HG03066 (cell line): Measurements from ENCODE around the gene TIMM10.

ENCODE experiments used
- ATAC-seq: cut with Tn5 transposase; IDR thresholded peaks from one replicate; pipeline ENCODE4 v1.9.1; 2021; ENCODE audit warnings: low read depth; ENCODE audit not compliant: unreplicated experiment

TIMM10 gene, protein sequence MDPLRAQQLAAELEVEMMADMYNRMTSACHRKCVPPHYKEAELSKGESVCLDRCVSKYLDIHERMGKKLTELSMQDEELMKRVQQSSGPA

DNA sequence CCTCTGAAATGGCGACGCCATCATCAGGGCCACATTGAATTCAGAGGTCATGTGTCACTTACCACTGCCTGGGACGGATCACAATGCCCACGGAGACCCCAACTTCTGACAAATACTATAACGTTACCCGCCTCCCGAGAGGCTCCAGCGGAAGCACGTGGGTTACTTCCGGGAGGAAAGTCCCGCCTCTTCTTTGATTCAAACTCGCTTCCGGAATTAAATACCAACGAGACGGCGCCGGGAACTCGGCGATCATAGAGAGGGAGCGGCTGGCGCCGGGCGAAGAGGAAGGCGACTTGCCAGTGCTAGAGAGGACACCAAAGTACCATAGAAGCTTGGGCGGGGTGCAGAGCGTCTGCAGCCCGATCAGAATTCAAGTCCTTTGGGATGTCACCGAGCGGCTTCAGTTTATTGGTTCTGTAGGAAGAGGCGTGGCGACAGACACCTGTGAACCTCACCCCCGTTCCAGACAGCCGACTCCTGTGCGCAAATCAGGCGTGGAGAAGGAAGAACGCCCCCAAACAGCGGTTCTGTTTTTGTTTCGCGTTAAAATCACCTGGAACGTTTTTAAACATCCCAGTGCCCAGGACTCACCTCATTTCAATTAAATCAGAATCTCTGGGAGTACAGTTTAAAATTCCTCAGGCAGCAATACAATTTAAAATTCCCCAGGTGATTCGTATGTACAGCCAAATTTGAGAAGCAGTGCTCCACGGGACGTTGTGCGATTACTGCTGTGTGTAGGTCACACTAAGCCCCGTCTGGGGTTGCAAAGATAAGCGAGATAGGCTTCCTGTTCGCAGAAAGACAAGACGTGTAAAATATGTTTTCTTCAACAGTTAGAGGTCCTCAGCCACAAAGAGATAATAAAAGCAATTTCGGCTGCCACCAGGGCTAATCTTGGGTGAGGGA, at the start of gene TIMM10:
TIMM10 (minus strand) TSS at position 159 of the 912 bp plus-strand sequence. CDS start 565 bp downstream, outside the sequence.
- peak; percentile 98 for ATAC-seq

DNA sequence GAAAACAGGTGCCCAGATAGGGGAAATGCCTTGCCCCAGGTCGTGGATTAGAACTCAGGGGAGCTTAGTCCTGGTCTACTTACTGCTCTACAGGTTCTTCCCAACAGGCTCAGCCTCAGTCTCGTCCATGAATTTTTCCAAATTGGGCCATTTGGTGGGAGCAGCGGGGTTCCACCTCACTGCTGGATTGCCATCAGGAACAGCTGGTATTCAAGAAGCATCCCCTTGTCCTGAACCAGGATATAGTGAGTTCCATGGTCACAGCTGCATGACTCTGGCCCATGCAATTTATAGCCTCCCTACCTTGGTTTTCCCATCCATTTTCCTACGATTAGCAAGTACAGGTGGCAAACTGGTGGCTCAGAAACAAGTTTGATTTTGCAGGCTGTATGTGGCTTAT, 43.5 kb upstream of the TIMM10 start:
- ATAC-seq = no peak

DNA sequence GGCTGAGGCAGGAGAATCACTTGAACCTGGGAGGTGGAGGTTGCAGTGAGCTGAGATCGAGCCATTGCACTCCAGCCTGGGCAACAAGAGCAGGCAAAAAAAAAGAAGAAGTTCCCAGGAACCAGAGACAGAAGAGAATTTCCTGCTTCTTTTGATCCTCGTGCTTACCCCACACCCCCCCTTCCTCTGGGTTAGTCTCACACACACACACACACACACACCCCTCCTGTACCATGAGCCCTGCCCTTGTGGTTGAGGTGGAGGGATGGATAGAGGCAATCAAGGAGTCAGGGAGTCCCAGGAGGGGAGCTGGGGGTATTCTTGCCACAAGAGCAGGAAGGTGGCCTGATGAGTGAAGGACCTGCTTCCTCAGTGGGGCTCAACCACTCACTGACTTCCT, 41.1 kb upstream of the TIMM10 start:
- ATAC-seq = no peak

DNA sequence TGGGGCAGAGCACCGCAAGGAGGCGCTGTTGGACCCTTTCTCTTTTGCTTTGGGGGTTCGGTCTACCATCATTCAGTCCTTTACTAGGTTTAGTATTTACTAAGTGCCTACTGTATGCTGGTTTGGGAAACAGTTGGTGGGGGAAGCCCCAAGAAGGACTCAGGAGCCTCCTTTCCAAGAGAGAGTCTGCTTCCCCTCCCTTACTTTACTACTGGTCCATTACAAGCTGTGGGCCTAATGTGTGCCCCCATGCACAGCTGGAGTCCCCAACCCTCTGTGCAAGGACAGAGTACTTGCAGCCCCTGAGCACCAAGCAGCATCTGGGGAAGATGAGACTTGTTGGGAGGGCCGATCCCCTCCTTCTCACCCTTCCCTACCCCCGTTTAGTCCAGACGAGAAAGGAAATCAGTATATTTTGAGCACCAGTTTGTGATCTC, 37.8 kb upstream of the TIMM10 start:
- ATAC-seq = peak; percentile 9

DNA sequence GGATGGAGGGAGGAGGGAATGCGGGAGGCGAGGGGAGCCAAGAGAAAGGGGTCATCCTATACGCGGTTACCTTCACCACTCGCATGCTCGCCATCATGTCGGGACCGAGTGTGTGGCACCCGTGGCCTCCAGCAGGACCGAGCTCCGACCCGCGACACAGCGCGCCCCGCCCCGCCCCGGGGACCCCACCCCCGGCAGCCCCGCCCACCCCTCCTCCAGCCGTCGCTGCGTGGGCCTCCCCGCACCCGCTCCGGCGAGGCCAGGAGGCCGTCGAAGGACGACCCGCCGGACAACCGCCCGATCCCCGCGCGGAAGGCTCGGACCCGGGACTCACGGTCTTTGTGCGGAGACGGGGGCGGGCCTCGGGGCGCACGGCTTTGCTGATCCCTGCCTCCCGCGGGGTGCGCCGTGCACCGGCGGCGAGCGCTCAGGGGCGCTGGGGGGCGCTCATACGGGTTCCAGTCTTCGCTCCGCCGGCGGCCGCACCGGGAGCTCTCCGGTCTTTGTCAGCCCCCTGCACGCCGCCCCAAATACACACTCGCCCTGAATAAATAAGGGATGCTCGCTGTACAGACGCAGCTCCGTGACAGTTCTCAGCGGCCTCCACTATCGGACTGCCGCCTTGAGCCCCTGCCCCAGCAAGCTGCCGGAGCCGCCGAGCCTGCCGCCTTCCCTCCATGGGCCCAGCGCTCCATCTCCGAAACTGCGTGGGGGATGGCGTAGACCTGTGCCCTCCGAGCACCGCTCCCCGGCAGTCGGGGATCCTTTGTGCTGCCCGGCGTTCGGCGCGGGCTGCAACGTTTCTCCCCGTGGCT, 37.2 kb upstream of the TIMM10 start, which contains the start of gene UBE2L6:
UBE2L6 (minus strand) TSS at position 158 of the 815 bp plus-strand sequence; CDS start at position 97, 61 bp downstream.
- ATAC-seq = peak; percentile 64

DNA sequence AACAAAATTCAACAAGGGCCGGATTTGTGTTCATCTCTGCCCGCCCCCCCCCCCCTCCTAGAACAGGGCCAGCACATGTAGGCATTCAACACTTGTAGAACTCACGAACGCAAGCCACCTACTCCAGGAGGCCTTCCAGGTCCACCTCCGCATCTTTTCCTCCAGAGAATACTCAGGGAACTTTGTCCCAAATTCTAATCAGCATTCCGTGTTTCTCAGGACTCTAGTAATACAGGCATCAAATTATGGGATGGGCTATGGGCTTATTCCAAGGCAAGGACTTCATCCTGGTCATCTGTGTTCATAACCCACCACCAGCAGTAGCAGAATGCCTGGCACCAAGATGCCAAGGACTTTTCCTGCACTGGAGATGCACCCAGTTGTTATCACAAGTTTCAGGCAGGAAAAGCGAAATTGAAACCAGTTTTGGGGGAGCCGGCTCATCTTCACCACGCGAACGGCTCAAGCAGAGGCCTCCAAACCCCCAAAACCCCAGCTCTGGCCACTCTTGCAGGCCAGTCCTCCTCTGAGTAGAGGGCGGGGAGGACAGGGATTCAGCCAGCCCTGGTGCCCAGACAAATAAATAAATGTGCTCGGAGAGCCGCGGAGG, 36.5 kb upstream of the TIMM10 start:
- peak; percentile 8 for ATAC-seq

DNA sequence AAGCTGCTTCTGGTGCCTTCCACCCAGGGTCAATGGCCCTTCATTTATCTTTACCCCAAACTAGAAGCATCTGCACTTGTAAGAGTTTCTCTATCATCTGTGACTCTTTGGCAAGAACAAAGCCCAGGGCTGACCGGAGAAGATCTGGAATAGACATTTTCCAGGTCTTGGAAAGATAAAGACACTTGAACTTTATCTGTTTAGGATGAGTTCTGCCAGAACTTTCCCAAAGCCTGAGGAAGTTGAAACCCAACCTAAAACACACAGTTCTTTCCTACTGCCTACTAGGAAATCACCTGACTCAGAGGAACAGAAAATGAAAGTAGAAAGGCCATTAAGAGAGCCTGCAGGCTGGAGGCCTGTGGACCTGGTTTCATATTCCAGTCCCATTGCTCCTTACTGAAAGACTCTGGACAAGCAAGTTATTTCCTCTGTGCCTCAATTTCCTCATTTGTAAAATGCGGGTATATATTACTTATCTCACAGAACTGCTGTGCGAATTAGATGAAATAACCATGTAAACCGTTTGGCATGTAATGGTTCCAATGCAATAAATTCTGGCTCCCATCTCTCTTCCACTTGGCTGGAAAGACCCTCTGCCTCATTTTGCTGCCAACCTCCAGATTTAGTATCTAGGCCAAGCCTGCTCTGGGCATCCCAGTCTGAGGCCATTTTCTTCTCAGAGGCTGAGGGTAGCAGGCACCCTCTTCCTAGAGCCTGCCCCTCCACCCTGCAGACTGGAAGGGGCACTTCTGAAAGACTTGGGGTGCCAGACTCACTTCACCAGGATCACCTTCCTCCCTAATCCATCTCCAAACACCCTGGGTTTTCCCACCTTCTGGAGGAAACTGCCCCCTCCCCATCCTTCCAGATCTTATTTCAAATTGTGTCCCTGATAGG, 35.7 kb upstream of the TIMM10 start:
- ATAC-seq = peak; percentile 55

DNA sequence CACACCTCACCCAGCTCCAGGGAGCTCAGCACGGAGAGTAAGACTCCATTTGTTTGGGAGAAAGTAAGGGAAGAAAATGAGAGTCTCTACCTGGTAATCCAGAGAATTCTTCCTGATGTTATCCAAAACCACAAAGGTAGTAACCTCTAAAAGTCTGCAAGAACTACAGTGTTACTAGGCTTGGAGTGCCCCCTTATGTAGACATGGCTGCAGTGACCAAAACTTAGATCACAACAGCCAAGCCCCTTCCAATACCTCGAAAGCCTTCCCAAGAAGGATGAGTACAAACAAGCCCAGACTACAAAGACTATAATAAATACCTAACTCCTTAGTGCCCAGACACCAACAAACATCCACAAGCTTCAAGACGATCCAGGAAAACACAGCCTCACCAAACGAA, 32.0 kb upstream of the TIMM10 start:
- no peak for ATAC-seq

DNA sequence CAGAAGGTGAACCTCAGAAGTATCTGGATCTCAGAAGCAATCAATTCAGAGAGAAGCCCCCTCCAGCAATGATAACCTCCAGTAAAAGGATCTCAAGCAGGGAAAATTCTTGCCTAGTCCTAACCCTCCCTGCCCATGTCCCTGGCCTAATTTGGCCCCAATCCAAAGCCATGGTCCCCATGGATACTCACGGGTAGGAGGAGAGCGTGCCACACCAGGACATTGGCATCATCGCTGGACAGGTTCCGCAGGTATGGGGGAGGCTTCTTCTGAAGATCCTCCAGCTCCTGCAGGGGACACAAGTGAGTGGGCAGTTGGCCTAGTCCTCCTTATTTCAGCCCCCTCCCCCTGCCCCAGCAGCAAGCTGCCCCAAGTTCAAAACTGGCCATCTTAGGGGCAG, 29.6 kb upstream of the TIMM10 start:
- ATAC-seq = no peak

DNA sequence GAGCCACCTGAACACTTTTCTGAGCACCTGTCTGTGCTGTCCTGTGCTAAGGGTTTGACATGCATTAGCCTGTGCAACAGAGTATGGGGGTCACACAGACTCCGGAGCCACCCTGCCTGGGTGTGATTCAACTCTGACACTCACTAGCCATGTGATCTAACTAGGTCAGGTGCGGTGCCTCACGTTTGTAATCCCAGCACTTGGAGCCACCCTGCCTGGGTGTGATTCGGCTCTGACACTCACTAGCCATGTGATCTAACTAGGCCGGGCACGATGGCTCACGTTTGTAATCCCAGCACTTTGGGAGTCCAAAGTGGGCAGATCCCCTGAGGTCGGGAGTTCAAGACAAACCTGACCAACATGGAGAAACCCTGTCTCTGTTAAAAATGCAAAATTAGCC, 25.5 kb upstream of the TIMM10 start:
- no peak for ATAC-seq

DNA sequence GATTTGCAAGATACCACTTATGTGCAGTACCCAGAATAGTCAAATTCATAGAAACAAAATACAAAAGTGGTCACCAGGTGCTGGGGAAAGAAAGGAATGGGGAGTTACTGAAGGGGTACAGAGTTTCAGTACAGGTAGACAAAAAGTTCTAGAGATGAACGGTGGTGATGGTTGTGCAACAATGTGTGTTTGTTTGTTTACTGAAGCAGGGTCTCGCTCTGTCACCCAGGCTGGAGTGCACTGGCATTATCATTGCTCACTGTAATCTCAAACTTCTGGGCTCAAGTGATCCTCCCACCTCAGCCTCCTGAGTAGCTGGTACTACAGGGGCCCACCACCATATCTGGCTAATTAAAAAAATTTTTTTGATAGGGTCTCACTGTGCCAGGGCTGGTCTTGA, 24.8 kb upstream of the TIMM10 start:
- no peak for ATAC-seq

DNA sequence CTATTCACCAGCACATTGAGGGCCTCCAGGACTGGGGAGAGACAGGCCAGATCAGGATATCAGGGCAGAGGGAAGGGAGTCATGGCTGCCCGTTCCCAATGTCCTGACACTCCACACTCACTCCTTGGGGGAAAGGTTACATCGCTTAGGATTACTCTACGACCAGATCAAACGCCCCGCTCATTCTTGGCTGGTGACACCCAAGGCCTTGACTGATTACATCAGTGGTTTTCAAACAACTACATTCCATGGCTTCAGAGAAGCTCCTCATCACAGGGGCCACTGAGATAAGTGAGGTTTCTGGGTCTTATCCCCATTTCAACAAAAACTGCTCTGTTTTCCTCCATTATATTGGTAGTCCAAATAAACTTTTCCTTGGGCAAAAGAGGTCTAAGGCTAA, 21.9 kb upstream of the TIMM10 start:
- ATAC-seq = no peak

DNA sequence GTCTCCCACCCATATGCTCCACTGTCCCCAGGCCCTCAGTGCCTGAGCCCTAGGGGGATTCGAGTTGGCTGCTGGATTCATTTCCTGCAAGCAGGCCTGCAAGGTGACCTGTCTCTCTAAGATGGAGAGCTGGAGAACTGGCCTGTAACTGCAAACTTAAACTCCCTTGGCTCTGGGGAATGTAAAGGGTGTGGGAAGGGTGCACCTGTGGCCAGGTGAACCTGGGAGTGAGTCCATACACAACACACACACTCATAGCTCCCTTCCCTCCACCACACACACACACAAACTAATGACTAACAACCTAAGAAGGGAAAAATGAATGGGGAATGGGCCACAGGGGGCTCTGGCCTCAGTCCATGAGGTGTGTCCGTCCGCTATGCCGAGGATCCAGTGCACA, 21.4 kb upstream of the TIMM10 start:
- ATAC-seq = no peak

DNA sequence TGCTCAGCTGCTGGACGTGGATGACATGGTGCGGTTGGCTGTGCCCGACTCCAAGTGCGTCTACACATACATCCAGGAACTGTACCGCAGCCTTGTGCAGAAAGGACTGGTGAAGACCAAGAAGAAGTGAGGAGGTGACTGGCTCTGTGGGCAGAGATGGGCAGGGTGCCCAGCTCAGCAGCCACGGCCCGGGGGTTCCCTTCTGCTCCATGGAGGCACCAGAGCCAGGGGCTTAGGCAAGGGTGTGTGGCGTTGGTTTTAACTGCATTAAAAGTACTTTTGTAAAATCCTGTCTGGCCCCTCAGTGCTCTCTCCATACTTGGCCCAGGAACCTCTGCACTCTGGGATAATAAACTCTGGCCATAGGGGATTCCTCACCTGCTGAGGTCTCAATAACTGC, 19.4 kb upstream of the TIMM10 start:
- no peak for ATAC-seq

DNA sequence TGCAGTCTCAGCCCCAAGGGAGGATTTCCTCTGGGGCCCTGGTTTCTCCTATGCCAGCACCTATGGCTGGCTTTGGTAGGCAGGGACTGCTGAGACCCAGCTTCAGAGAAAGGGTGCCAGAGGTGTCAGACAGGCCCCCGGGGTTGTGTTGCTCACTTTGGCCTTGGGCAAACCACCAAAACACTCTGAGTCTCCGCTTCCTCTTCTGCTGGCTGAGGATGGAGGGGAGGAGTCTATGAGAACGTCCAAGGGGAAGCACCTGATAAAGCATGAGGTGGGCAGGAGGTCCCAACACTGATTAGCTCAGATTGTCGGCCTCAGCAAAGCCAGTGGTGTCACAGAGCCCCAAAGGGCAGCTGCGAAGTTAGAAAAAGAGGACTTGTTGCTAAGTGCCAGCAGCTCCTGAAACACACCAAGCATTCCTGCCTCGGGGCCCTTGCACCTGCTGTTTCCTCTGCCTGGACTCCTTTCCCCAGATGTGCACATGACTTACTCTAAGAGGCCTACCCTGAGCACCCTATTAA, 17.4 kb upstream of the TIMM10 start:
- ATAC-seq = peak; percentile 91

DNA sequence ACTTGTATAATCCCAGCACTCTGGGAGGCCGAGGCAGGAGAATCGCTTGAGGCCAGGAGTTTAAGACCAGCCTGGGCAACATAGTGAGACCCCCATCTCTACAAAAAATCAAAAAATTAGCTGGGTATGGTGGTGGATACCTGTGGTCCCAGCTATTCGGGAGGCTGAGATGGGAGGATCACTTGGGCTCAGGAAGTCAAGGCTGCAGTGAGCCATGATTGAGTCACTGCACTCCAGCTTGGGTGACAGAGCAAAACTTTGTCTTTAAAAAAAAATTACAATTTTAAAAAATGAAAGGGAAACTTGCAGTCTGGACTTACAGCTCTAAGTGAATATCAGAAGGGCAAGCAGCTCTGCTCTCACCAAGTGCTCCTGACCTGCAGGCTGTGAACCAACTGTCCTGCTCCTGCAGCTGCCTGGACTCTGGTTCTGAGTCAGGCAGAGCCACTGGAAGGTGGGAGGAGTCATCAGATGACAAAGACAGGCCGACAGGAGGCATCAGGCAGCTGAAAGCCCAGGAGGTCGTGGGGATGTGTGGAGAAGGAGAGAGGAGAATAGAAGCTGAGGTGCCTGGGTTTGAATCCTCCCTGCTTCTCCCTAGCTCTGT, 16.4 kb upstream of the TIMM10 start:
- peak; percentile 50 for ATAC-seq

DNA sequence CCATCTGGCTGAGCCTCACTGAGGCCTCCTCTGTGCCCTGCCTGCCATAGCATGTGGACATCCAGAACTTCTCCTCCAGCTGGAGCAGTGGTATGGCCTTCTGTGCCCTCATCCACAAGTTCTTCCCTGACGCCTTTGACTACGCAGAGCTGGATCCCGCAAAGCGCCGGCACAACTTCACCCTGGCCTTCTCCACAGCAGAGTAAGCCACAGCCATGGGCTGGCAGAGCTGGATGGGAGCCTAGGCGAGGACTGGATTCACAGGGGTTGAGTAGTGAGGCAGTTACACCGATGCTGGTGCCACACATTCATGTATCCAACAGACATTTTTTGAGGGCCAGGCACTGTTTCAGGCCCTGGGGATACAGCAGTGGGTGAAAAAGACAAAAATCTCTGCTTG, 15.9 kb upstream of the TIMM10 start:
- no peak for ATAC-seq

DNA sequence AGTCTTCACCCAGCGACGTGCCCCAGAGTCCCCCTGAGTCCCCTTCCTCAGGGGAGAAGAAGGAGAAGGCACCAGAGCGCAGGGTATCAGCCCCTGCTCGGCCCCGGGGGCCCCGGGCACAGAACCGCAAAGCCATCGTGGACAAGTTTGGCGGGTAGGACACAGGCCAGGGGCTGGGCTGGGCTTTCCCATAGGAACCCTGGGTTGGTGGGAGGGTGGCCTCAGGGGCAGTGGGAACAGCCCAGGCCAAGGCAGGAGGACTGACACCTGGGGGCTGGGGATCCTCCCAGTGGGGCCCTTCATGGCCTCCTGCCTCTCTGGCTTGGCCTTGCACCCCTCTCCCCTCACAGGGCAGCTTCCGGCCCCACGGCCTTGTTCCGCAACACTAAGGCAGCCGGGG, 15.3 kb upstream of the TIMM10 start:
- ATAC-seq = no peak

DNA sequence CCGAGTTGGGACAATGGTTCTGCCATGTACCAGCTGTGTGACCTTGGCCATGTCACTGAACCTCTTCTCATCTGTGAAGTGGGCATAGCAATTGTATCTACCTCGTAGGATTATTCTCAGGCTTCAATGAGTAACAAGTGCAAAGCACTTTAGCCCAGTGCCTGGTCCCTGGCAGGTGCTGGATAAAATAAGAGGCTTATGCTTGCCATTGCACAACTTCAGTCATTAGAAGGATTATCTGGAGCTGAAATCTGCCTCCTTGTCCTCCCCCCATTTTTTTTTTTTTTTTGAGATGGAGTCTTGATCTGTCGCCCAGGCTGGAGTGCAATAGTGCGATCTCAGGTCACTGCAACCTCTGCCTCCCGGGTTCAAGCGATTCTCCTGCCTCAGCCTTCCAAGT, 14.0 kb upstream of the TIMM10 start:
- no peak for ATAC-seq
